Ishikawa (cell line): ENCODE data around the gene TAF10.

Experiments
- CEBPB ChIP-seq: IDR thresholded peaks from 2 replicates; pipeline ENCODE4 v1.6.1; 2012
- CREB1 ChIP-seq: IDR thresholded peaks from 2 replicates; pipeline ENCODE4 v1.6.1; 2012; ENCODE audit warnings: low read depth
- EGR1 ChIP-seq: IDR thresholded peaks from 2 replicates; pipeline ENCODE4 v1.6.1; 2012
- EP300 ChIP-seq: IDR thresholded peaks from 2 replicates; pipeline ENCODE4 v1.6.1; 2012; ENCODE audit warnings: borderline replicate concordance
- FOXM1 ChIP-seq: IDR thresholded peaks from 2 replicates; pipeline ENCODE4 v1.6.1; 2012; ENCODE audit warnings: low read depth, borderline replicate concordance
- NFIC ChIP-seq: IDR thresholded peaks from 2 replicates; pipeline ENCODE4 v1.6.1; 2012
- RAD21 ChIP-seq: IDR thresholded peaks from 2 replicates; pipeline ENCODE4 v1.6.1; 2012; ENCODE audit warnings: low read depth
- TAF1 ChIP-seq: IDR thresholded peaks from 2 replicates; pipeline ENCODE4 v1.6.1; 2012; ENCODE audit warnings: low read depth, mild to moderate bottlenecking
- TCF12 ChIP-seq: IDR thresholded peaks from 2 replicates; pipeline ENCODE4 v1.6.1; 2012; ENCODE audit warnings: low read depth
- TEAD4 ChIP-seq: IDR thresholded peaks from 2 replicates; pipeline ENCODE4 v1.6.1; 2012
- YY1 ChIP-seq: IDR thresholded peaks from 2 replicates; pipeline ENCODE4 v1.6.1; 2012; ENCODE audit warnings: low read depth
- ZBTB7A ChIP-seq: IDR thresholded peaks from 2 replicates; pipeline ENCODE4 v1.6.1; 2012; ENCODE audit warnings: low read depth
- TF ChIP-seq, protein P1 (sequence below): IDR thresholded peaks from 2 replicates; pipeline ENCODE4 v1.6.1; 2012
- TF ChIP-seq, protein P2 (sequence below): IDR thresholded peaks from 2 replicates; pipeline ENCODE4 v1.6.1; 2012; ENCODE audit warnings: low read depth, mild to moderate bottlenecking
- TF ChIP-seq, protein P3 (sequence below): IDR thresholded peaks from 2 replicates; pipeline ENCODE4 v1.6.1; 2012

The TAF10 gene

DNA sequence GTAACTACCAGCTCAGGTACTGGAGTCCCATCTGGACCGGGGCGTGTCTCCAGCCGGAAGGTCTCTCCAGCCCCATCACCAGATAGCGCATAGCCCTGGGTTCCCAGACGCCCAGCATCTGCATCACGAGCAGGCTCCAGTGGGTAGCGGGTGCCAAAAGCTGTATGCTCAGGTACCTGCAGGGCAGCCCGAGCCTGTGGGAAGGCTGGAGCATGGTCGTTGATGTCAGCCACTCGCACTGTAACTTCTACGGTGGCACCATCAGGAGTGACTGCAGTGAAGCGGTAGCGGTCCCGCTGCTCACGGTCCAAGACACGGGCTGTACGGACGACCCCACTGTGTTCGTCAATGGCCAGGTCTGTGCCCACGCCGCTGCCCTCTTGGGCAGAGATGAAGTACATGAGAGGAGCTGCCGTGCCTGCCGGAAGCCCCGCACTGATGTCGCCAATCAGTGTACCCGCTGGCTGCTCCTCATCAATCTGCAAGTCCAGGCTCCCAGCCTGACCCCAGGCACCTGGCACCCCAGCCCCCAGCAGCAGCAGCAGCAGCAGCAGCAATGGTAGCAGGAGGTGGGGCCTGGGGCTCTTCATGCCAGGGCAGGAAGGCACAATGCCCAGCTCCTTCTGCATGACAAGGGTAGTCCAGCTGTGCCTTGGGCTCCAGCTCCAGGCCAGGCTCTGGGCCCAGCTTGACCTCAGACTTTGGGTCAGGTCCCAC is 29.1 kb upstream of the TAF10 start:
- no peak for TF ChIP-seq TCF12
- TF ChIP-seq, protein P1, sequence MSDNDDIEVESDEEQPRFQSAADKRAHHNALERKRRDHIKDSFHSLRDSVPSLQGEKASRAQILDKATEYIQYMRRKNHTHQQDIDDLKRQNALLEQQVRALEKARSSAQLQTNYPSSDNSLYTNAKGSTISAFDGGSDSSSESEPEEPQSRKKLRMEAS: no peak

DNA sequence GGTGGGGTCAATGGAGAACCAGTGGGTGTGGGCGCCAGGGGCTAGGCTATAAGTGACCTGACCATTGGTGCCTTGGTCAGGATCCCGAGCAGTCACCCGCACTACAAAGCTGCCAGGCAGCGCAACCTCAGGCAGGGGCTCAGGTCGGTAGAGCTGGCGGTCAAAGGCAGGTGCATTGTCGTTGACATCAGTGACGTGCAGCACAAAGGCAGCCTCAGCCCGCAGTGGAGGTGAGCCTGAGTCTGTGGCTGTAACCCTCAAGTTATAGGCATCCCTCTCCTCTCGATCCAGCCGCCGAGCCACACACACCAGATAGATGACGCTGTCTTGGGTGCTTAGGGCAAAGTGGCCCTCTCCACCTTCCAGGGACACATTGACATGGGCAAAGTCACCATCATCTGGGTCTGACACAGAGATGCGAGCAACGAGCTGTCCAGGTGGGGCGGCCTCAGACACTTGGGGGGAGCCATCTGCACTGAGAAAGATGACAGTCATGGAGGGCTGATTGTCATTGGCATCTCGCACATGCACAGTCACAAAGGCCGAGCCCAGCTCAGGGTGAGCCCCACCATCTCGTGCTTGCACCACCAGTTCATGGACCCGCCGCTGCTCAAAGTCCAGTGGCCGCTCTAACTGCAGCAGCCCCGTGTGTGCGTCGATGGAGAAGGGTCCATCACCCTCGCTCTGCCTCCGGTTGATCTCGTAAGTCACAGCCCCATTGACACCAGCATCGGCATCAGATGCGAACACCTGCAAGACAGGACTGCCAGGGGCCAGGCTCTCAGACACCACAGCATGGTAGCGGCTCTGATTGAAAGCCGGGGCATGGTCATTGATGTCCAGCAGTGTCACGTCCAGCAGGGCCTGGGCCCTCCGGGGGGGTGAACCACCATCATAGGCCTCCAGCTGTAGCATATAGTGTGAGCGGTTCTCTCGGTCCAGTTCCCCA is 28.3 kb upstream of the TAF10 start:
- TF ChIP-seq, protein P2, sequence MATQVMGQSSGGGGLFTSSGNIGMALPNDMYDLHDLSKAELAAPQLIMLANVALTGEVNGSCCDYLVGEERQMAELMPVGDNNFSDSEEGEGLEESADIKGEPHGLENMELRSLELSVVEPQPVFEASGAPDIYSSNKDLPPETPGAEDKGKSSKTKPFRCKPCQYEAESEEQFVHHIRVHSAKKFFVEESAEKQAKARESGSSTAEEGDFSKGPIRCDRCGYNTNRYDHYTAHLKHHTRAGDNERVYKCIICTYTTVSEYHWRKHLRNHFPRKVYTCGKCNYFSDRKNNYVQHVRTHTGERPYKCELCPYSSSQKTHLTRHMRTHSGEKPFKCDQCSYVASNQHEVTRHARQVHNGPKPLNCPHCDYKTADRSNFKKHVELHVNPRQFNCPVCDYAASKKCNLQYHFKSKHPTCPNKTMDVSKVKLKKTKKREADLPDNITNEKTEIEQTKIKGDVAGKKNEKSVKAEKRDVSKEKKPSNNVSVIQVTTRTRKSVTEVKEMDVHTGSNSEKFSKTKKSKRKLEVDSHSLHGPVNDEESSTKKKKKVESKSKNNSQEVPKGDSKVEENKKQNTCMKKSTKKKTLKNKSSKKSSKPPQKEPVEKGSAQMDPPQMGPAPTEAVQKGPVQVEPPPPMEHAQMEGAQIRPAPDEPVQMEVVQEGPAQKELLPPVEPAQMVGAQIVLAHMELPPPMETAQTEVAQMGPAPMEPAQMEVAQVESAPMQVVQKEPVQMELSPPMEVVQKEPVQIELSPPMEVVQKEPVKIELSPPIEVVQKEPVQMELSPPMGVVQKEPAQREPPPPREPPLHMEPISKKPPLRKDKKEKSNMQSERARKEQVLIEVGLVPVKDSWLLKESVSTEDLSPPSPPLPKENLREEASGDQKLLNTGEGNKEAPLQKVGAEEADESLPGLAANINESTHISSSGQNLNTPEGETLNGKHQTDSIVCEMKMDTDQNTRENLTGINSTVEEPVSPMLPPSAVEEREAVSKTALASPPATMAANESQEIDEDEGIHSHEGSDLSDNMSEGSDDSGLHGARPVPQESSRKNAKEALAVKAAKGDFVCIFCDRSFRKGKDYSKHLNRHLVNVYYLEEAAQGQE: no peak
- no peak for TF ChIP-seq FOXM1
- no peak for TF ChIP-seq CREB1
- TF ChIP-seq TEAD4: no peak
- no peak for TF ChIP-seq CEBPB
- TF ChIP-seq, protein P3, sequence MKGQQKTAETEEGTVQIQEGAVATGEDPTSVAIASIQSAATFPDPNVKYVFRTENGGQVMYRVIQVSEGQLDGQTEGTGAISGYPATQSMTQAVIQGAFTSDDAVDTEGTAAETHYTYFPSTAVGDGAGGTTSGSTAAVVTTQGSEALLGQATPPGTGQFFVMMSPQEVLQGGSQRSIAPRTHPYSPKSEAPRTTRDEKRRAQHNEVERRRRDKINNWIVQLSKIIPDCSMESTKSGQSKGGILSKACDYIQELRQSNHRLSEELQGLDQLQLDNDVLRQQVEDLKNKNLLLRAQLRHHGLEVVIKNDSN: no peak
- TF ChIP-seq NFIC: no peak
- TF ChIP-seq ZBTB7A: no peak
- no peak for TF ChIP-seq TCF12
- TF ChIP-seq YY1: no peak
- TF ChIP-seq RAD21: no peak
- TF ChIP-seq, protein P1: no peak
- TF ChIP-seq EP300: no peak
- TF ChIP-seq EGR1: no peak
- TF ChIP-seq TAF1: no peak

DNA sequence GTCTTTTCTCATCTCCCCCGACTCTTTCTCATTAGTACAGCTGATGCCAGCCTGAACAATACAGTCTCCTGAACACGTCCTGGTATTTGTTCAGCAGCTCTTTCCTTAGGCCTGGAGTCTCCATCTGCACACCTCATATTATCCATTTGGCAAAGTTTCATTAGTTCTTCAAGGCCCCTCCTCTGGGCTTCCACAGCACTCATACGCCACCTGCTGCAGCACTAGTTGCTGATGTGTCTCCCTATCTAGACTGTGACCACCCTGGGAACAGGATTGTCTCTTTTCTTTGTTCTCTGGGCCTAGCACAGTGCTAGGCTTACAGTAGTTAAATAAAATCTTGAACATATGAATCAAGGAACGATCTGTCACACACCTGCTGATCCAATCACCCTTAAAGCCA is 26.4 kb upstream of the TAF10 start:
- TF ChIP-seq FOXM1: no peak
- no peak for TF ChIP-seq RAD21
- no peak for TF ChIP-seq EGR1
- TF ChIP-seq, protein P3: no peak
- no peak for TF ChIP-seq CEBPB
- no peak for TF ChIP-seq ZBTB7A
- no peak for TF ChIP-seq TEAD4

DNA sequence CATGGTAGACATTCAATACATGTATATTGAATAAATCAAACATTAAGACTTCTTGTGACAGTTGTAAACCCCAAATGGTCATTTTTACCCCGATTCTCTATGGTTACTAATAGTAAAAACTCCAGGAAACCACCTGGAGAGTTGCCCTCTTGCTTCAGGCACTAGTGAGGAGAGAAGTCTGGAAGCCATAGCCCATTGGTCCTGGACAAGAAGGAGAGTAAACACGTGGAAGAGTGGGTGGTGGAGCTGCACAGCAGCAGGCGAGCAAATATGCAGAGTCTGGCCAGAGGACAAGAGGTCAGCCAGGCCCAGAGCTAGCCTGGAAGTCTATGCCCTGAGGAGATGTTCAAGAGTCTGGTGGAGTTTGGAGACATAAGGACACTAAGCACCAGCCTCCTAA is 25.9 kb upstream of the TAF10 start:
- TF ChIP-seq TEAD4 (no peak), TCF12 (no peak), FOXM1 (no peak), EP300 (no peak), ZBTB7A (no peak)
- TF ChIP-seq, protein P1: 0 out of 2 replicates have a peak, but pooled peaks have one; percentile 28
- TF ChIP-seq, protein P2: no peak

DNA sequence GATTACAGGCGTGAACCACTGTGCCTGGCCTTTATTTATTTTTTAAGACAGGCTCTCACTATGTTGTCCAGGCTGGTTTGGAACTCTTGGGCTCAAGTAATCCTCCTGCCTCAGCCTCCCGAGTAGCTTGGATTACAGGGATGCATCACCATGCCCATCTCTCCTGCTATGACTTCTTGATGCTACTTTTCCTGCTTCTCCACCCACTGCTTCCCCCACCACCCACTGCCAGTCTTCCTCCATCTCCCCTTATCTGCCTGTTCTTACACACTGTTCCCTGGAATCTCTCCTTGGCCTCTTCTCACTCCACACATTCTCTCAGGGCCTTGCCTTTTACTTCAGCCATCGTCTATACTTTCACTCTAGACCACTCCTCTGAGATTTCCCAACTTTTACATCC is 24.5 kb upstream of the TAF10 start:
- TF ChIP-seq NFIC (no peak), CEBPB (no peak), YY1 (no peak), EP300 (no peak), FOXM1 (no peak), CREB1 (no peak), TCF12 (no peak), TAF1 (no peak), ZBTB7A (no peak), RAD21 (no peak), TEAD4 (no peak), EGR1 (no peak)
- TF ChIP-seq, protein P3: no peak
- TF ChIP-seq, protein P2: no peak
- TF ChIP-seq, protein P1: no peak
